RCC 7860 (cell line): ENCODE measurements around the gene KRT82.

Source experiments
- DNase-seq: peaks from one replicate; pipeline ENCODE4 v3.0.0-alpha.2; 2015; ENCODE audit warnings: low spot score
- FAIRE-seq: peaks from 2 replicates; lab custom pipeline; 2012; peaks lifted over from hg19 to GRCh38; lab: Jason Lieb, UNC

Gene KRT82

DNA sequence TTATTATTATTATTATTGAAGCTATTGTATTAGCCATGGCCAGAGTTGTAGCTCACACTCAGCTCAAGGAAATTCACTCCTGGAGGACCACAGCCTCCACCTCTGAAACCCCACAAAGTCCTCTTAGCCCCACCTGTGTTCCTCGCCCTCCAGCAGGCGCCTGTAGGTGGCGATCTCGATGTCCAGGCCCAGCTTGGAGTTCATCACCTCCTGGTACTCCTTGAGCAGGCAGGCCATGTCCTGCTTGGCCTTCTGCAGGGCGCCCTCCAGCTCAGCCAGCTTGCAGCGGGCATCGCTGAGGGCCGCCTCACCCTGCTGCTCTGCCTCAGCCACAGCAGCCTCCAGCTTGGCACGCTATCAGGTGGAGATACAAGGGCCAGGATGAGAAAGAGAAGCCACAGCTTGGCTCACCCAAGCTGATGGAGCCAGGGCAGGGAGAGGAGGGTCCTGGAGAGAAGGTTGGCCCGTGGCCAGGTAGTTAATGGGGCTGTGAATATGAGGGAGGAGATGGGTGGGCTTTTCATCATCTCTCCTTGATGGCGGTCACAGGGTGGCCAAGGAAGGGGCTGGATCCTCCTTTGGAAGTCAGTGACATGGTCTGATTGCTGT lies 43.9 kb downstream of the KRT82 start:
- DNase-seq: no peak

DNA sequence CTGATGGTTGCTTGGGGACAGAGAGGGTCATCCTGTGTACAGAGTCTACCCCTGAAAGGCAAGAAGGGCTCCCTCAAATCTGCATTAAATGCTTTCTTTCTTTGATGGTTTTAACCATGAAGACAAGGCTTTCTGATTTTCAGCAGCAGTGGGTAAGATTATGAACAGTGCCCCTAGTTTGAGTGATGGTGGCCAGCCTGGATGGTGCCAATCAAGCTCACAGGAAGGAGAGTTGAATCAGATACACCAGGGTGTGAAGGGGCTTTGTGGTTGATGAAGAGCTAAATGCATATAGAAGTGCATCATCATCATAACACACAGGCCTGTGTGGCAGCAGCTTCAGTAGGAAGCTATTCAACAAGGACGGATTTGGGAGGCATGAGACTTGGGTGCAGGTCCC lies 44.6 kb downstream of the KRT82 start:
- FAIRE-seq (no peak), DNase-seq (no peak)

More for the DNA sequence above, 43.9 kb downstream of the KRT82 start:
- no peak for FAIRE-seq

DNA sequence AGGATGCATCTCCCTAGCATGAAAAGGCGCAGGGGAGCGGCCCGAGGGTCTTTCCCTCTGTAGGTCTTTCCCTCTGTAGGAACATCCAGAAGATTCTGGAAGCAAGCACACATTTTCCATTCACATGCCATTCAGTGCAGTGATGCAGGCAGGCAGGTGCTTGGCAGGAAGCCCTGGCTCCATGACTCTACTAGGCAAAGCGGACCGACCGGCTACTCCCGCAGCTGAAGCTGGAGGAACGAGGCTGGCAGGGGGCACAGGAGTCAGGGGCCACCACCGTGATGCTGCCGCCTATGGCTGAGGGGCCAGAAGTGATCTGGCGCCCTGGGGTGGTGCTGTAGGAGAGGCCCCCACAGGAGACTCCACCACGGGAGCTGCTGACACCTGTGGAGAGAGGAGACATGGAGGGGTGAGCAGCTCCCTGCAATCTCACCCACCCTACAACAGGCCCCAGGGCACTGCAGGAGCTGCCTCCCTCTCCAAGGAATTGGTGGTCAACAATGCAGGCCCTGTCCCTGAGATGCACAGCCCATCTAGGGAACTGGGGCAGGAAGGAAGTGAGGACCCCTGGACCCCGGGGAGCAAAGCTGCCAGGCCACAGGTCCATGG lies 45.4 kb downstream of the KRT82 start:
- DNase-seq (no peak), FAIRE-seq (no peak)

DNA sequence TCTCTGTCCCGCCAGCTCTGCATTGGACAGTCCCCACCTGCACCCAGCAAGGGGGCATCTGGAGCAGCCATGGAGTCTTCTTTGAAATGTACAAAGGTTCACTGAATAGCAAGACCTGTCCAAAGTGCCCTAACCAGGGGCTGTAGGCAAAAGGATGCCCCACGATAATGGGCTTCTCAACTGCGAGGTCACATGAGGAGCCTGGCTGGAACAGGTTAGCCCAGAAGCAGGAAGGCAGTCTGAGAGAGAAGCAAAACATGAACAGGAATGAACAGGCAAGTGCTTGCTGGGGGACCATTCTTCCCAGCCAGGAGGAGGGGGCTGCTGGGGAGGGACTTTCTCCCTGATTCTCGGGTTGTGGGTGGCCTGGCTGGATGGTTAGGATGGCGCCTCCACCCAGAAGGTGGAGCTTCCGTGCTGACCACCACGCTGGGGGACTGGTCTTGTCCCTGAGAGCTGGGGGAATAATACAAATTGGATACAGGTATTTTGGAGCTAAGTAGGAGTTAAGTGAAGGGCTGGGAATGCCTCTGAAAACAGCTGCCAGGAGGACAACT lies 46.0 kb downstream of the KRT82 start:
- no peak for DNase-seq
- no peak for FAIRE-seq

DNA sequence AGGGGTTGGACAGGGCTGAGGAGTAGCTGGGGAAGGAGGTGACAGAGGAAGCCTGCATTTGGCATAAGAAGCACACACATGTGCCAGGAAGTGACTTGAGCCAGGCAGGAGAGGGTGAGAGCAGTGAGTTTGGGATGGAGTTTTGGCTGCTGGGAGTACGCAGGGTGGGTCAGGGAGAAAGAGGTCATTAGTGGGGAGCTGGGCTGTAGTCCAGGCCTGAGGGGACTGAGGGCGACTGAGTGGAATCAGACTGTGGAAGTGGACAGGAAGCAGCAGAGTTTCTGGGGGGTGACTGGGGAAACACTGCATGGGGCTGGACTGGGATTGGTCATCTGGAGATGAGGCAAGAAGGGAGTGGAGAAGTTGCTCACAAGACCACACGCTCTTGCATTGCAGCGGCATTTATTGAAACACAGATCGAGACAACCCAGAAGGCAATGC lies 46.5 kb downstream of the KRT82 start:
- DNase-seq: no peak
- no peak for FAIRE-seq

DNA sequence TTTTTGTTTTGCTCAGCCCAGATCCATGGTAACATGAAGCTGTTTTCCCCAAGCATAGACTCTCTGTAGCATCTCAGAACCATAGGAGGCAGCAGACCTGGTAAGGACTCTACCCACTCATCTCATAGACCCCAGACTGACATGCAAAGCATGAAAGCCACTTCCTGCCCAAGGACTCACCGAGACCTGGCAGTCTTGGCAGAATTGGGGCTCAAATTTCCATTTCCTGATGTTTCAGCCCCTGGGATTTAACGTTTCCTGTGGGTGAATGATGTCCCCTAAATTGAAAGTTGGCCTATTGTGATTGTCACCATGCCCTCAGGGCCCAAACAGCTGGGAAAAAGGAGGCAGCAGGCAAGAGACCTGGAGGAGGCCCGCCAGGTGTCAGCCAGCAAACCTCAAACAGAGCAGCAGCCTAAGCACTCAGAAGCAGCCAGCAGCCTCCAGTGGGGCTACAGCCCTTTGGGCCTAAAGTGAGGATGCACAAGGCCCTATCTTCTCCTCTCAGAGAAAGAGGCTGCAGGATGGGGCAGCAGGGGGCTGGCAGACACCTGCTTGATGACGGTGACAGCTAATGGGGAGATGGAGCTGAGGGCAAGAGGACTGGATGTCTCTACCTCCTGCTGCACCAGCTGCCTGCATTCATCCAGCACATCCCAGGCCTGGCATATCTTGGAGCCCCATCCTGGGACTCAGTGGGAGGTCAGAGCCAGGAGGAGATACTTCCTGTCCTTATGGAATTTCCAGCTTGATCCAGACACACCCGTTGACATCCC lies 47.4 kb downstream of the KRT82 start:
- DNase-seq (no peak), FAIRE-seq (no peak)

DNA sequence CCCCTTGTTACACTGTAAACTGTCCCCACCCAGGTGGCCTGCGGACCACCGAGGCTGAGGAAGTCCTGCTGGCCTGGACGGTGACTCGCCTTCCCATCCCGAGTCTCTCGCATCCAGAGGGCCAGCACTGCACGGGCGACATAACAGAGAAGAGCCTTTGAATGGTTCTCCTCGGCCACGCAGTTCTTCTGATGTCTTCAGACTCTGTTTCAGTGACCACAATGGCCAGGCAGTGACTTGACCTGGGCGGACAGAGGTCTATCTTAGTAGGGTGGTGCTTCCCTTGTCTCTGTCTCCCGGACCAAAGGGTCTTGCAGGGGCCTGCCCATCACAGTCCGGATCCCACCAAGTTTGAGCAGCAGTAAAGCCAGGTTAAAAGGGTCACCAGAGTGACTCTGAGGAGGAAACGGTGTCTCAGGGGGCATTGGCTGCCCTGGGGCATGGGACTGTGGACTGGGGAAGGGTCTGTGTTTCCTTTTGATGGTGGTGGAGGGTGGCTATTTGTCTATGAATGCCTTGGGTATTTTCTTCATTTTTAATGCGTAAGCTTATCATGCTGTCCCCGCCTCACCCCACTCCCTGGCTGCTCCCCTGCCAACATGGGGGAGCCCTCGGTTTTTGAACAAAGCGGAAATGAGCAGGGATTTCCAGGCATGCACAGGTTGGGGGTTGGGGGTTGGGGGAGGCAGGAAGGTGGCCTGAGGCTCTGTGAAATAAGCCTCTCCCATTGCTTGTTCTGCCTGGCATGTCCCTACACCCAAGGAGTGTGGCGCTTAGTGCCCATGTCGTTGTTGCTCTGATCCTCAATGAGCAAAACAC lies 49.2 kb downstream of the KRT82 start:
- FAIRE-seq (no peak), DNase-seq (no peak)

DNA sequence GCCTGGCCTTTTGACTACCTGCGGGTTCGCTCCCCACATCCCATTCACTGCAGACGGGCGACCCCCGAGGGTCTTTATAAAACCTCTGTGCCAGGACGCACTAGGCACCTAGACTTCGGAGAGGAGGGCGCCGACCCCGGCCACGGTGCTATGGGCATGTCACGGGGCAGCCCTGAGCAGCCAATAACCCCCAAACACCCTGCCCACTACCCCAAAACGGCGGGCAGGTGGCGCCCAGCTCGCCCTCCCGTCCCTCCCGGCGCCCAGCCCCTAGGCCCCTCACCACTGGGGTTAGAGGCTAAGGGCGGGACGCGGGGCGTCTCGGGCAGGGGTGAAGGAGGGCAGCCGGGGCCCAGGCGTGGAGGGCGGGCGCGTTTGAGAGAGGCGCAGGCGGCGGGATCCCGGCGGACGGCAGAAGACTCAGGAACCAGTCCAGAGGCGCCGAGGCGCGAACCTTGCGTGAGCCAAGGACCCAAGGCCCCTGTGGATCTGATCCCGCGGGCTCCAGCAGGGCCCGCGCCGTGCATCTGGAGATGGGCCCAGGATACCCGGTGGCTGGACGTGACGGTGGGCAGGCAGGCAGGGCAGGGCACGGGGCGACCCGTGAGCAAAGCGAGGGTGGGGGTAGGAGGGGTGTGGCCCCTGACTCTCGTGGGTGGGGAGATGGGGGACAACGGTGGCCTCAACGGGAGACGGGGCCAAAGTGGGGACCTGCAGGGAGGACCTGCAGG lies 49.9 kb downstream of the KRT82 start:
- no peak for DNase-seq
- no peak for FAIRE-seq

DNA sequence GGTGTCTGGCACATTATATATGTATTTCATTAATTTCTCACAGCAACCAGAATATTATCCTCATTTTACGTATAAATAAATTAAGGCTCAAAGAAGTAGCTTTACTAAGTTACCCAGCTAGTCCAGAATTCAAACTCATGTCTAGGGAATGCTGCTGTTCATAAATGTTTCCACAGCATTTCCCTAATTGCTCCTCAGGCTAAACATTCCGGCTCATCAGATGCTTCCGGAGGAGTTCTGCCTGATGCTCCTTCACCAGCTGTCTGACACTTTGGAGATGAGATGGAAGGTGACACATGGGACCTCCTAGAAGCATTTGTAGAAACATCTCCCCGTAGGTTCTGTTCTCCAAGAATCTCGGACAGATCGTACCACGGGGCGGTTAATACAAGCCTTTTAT lies 51.0 kb downstream of the KRT82 start:
- DNase-seq (no peak), FAIRE-seq (no peak)

DNA sequence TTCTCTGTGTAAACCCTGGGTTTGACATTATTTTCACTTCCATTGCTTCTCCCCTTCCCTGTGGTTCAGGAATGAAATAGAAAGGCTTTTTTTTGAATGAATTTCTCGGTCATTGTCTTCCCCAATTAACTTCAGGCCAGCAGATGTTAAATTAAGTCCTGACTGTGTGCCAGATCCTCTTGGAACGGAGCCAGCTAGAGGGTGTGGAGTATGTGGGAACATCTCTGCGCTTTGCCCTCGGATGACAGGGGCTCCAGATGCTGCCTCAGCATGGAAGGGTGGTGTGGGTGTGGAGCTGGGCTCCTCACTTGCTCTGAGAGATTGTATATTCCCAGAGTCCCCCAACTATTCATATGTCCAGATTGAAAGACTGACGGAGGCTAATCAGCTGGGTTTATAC lies 51.9 kb downstream of the KRT82 start:
- DNase-seq (no peak), FAIRE-seq (no peak)

DNA sequence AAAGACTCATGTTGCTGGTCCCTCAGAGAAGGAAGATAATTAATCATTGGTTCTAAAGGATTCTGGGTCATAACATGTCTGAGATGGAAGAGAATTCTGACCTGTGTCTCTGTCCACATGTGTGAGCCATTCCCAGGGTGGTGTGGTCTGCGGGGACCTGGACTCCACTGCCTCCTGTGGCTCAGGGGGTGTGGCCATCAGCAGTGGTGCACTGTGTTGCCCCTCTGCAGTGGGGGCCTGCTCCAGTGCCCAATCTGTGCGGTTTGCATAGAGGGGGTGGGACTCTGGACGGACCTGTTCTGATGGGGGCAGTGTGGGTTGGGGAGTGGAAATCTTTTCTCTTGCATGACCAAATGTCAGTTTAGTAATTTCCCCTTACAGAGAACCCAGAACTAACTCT lies 52.4 kb downstream of the KRT82 start:
- no peak for FAIRE-seq
- no peak for DNase-seq

DNA sequence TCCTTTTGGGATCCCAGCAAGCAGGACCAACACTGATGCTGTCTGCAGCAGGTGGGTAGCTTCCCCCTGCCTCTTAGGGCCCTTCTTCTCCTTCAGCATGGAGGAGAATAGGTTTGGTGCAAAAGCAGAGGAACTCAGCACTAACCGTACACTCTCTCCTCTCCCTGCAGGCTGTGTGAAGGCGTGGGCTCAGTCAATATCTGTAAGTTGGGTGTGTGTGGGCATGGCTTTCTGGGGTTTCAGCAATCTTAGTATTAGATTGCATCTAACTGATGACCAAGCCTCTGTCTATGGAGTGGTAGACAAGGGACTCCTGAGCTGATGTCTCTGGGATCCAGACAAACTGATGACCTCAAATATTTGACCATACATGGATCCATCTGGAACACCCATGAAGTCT lies 53.2 kb downstream of the KRT82 start:
- DNase-seq (no peak), FAIRE-seq (no peak)

DNA sequence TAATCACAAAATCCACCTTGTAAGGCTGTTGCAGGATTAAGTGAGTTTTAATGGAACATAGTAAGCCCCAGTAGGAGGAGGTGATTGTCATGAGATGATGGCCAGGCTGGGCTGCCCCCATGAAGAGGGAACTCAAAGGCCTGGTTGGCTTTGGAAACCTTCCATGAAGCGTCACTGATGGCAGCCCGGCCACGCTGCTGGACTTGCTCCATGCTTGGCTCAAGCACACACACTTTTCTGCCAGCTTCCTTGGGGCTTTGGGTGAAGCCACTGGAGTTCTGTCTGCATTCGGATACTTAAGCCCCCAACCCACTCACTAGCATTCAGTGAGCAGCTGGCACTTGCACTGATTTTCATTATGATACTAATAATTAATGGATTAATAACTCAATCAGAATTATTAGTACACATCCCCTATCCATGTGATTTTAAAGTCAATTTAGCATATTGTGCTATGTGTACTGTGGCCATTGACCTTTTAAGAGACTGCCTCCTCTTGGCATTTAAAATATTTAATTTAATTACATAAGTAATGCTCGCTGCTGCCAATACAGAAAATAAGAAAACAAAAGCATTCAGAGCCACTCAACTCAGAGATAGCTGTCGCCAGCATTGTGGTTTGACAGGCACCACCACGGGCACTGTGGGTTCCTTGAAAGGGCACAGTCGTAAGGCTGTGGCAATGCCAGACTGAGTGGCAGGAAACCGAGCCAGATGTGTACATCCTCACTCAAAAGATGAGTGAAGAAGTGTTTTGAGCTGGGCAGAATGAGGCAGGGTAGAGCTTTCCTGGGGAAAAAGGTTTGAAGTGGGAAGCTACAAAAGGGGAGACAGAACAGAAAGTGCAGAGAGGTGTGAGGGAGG lies 54.7 kb downstream of the KRT82 start:
- DNase-seq: no peak
- FAIRE-seq: no peak

DNA sequence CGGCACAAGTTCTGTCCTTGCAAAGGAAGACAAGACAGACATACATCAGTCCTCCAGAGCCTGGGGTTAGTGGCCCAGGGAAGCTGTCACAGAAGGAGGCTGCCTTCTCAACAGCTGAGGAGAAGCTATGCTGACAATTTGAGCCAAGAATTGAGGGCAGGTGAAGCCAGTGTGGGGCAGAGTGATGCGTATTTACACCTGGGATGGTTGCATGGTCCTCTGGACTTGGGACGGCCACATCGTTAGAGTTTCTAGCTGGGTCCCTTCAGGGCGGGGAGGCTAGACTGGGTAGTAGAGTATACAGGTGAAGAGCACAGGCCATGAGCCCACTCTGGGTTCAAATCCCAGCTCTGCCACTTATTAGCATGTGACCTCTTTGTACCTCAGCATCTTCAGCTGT lies 55.3 kb downstream of the KRT82 start:
- FAIRE-seq (no peak), DNase-seq (no peak)

DNA sequence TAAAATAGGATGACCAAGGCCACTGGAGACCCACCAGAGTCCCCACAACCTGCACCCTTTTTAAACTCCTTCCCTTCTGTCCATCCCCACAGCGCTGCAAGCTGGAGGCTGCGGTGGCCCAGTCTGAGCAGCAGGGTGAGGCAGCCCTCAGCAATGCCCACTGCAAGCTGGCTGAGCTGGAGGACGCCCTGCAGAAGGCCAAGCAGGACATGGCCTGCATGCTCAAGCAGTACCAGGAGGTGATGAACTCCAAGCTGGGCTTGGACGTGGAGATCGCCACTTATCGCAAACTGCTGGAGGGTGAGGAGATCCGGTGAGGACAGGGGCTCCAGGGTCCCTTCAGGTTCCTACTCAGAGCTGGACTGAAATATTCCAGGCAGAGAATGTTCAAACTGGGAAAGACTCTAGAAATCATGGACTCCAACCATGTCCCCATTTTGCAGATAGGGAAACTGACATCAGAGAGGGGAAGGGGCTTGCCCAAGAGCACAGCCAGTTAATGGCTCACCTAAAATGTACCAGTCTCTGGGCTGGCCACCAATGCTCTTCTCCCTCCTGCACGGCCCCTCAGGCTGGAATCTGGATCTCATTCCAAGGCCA lies 56.0 kb downstream of the KRT82 start:
- DNase-seq (no peak), FAIRE-seq (no peak)

DNA sequence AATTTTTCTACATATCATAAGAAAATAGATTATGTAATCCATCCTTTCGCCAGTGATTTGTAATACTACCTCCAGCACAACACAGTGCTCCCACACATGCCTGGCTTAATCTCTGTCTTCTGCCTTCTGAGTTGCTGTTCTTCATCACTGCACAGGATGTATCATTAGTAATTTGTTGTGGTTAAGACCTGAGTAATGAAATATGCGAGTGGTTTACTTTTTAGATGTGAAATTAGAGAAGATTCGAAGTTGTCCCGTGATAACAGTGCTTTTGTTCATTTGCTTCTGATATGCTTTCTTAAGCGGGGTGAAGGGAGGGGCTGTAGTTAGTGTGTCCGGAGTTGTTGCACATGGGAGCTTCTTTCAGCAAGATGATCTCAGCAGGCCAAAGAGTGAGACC lies 56.9 kb downstream of the KRT82 start:
- FAIRE-seq (no peak), DNase-seq (peak; percentile 39)

DNA sequence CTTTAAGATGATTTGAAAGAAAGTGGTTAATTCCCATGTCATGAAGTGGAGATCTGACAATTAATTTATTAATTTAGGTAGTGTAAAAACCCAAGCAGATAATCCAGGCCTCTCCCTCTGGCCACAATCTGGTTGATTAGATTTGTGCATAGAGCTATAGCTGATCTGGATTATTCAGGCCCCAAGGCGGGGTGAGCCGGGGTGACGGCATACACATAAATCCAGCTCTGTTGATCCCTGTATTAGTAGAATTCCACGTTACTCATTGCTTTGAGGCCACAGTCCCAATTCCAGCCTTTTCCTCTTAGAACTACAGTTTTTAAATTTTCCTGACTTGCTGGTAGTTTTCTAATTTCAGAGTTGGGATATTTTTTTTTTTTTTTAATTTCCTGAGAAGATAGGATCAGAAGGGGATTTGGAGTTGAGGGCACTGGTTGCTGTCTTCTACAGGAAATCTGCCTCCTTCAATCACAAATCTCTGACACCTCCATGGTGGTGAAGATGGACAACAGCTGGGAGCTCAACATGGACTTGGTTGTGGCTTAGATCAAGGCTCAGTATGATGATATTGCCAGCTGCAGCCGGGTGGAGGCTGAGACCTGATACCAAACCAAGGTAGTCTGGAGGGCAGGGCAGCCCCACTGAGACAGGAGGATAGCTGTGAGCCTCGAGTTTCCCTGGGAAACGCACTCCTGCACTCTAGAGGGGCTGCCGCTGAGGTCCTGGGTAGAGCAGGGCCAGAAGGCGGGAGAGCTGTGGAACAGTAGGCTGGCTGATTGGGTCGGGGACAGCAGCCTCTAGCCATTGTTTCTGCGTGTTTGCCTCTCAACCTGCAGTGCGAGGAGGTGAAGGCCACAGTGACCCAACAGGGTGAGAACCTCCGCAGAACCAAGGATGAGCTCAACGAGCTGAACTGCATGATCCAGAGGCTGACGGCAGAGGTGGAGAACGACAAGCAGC lies 58.3 kb downstream of the KRT82 start:
- DNase-seq (no peak), FAIRE-seq (no peak)

DNA sequence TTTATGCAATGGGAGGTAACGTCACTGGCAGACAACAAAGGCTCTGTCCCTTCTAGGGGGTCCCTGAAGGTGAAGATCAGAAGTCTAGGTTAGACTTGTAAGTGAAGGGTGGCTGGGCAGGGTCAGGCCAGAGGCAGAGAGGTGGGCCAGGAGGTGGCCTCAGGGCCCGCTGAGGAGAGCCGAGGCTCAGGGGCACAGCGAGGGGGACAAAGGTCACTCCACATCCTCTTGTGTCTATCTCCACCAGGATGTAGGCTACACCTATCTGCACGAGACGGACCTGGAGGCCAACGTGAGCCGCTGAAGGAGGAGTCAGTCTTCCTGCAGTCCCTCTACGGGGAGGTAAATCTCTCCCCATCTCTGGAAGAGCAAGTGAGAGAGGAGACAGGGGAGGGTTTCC lies 59.1 kb downstream of the KRT82 start:
- FAIRE-seq (no peak), DNase-seq (no peak)
